NCI-H128 (cell line): Measurements from ENCODE around the gene AHR.
"Not testable (repeated sequence)": the region's sequence is repeated elsewhere in the genome, so short reads cannot be mapped to it uniquely, and the experiment has no call there.

Source experiments
- DNase-seq: peaks from one replicate; lab custom pipeline; 2025; ENCODE audit not compliant: unreplicated experiment; lab: John Stamatoyannopoulos, UW

AHR gene

DNA sequence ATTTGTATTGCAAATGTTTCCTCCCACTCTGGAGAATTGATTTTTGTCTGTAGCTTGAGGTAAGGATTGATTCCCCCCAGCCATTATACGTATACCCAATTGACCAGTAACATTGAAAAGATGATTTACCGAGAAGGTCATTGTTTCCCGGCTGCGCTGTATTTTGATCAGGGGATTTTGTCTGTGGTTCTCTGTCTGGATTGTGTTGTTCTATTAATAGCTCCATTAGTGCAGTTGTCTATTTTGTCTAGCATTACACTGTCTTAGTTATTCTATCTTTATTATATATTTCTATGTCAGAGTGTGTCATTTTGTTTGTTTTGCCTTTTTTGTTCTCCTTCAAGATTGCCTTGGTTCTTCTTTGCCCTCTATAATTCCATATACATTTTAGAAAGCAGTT lies 37.7 kb downstream of the AHR start:
- DNase-seq, result no peak

- DNase-seq, result no peak
These were observed 40.7 kb downstream of the AHR start for GRCh38 chr7:17339139-17339538.

GRCh38 chr7:17339952-17340351 lies 41.5 kb downstream of the AHR start:
- no peak for DNase-seq

GRCh38 chr7:17340655-17341054 lies 42.2 kb downstream of the AHR start:
- DNase-seq, result no peak

DNA sequence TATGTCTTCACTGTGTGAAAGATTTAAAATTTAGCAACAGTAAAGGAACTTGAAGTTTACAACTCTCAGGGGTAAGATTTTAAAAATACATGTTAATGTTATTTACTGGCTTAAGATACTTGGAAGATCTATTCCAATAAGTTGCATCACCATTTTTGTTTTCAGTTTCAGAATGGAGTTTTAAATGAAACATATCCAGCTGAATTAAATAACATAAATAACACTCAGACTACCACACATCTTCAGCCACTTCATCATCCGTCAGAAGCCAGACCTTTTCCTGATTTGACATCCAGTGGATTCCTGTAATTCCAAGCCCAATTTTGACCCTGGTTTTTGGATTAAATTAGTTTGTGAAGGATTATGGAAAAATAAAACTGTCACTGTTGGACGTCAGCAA lies 44.3 kb downstream of the AHR start:
- no peak for DNase-seq

GRCh38 chr7:17347401-17347800 lies 48.9 kb downstream of the AHR start:
- DNase-seq, result no peak

DNA sequence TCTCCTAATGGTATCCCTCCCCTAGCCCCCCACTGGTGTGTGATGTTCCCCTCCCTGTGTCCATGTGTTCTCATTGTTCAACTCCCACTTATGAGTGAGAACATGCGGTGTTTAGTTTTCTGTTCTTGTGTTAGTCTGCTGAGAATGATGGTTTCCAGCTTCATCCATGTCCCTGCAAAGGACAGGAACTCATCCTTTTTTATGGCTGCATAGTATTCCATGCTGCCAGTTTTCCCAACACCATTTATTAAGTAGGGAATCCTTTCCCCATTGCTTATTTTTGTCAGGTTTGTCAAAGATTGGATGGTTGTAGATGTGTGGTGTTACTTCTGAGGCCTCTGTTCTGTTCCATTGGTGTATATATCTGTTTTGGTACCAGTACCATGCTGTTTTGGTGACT lies 50.5 kb downstream of the AHR start:
- DNase-seq, result not testable (repeated sequence)

DNA sequence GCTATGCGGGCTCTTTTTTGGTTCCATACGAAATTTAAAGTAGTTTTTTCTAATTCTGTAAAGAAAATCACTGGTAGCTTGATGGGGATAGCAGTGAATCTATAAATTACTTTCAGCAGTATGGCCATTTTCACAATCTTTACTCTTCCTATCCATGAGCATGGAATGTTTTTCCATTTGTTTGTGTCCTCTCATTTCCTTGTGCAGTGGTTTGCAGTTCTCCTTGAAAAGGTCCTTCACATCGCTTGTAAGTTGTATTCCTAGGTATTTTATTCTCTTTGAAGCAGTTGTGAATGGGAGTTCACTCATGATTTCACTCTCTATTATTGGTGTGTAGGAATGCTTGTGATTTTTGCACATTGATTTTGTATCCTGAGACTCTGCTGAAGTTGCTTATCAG lies 51.9 kb downstream of the AHR start:
- DNase-seq, result not testable (repeated sequence)

GRCh38 chr7:17353650-17354419 lies 55.4 kb downstream of the AHR start:
- DNase-seq, result not testable (repeated sequence)

DNA sequence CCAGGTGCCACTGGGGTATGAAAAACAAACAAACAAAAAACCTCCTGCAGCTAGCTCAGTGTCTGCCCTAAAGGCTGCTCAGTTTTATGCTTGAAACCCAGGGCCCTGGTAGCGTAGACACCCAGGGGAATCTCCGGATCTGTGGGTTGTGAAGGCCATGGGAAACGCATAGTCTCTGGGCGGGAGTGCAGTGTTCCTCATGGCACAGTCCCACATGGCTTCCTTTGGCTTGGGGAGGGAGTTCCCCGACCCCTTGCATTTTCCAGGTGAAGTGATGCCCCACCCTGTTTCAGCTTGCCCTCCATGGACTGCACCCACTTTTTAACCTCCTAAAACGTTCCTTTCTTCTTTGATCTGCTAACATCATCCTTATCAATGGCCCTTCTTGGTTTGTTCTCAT lies 56.0 kb downstream of the AHR start:
- no peak for DNase-seq

DNA sequence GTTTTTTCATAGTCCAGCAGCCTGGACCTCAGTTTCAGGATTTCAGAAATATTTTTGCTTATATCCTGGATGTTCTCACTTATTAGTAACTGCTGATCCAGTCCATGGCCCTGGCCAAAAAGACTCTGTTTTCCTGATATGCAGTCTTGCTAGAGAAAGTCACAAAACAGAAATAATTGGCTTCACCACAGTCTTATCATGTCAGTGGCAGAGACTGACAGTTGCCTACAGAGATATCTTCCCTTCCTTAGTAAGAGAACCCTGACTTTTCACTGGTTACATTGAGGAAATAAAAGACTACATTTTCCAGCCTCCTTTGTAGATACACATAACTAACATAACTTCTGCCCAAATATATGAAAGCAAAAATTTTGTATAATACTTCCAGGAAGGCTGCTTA lies 56.6 kb downstream of the AHR start:
- no peak for DNase-seq

DNA sequence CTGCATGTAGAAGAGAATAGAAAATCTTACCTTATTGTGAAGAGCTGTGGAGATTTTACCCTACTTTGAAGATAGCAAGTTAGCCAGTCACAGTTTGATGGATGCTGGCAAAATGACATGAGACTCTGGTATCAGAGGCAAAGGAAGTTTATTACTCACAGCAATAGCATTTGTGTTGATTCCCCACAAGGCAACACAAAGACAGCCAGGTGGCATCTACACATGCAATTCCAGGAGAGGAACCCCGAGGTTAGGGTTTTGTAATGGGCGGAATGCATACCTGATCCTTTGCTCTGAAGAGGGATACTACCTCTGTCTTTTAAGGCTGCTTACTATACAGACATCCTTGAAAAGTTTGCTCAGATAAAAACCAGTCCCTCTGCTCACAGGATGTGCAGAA lies 59.5 kb downstream of the AHR start:
- no peak for DNase-seq

DNA sequence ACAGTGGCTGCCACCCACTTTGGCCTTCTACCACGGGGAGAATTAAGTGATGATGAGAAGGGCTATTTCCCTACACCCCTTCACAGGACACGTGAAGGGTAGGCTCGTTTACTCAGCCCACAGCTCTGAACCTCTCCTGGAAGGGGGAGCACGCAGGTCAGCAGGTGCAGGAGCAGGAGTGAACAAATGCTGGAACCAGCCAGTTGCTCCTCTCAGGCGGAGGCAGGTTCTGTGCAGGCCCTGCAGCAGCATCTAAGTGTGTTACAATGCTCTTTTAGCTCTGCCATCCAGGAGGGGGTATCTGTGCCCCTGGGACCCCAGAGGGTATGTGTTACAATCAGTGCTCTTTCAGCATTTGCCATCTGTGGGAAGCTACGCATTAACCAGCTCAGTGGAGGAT lies 61.2 kb downstream of the AHR start:
- no peak for DNase-seq

GRCh38 chr7:17362439-17363105 lies 64.1 kb downstream of the AHR start:
- no peak for DNase-seq

DNA sequence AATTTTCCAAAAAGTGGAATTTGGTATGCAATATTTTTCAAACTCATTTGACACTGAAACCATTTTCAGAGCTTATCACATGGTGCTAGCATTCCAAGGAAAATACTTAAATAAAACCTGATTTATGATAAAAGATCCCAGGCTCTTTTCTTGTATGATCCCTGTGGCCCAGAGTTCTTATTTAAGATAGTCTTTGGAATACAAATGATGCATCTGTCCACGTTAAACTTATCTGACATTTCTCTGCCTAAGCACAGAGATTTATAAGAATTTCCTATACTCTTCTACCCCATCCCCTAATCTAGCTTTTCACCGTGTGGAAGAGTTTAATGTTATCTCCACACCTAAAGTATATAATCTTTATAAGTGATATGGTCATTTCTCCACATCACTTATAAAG lies 66.2 kb downstream of the AHR start:
- no peak for DNase-seq

DNA sequence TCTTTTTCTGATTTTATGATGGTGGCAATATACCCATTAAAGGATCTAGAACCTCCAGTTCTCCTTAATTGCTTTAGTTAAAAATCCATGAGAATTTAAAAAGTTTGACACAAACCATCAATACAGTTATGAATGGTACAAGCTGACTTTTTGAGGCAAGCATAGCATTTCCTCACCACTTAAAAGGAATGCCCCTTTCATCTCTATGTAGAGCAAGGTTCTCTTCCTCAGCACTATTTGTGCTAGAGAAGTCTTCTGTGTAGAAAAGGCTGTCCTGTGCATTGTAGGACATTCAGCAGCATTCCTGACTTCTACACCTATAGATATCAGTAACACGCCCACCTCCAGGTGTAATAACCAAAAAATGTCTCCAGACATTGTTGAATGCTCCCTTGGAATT lies 67.3 kb downstream of the AHR start:
- no peak for DNase-seq

- DNase-seq, result no peak
These were observed 69.0 kb downstream of the AHR start for GRCh38 chr7:17367502-17367901.

GRCh38 chr7:17368856-17369524 lies 70.5 kb downstream of the AHR start:
- no peak for DNase-seq

- no peak for DNase-seq
These were observed 71.4 kb downstream of the AHR start for GRCh38 chr7:17369691-17370426.

DNA sequence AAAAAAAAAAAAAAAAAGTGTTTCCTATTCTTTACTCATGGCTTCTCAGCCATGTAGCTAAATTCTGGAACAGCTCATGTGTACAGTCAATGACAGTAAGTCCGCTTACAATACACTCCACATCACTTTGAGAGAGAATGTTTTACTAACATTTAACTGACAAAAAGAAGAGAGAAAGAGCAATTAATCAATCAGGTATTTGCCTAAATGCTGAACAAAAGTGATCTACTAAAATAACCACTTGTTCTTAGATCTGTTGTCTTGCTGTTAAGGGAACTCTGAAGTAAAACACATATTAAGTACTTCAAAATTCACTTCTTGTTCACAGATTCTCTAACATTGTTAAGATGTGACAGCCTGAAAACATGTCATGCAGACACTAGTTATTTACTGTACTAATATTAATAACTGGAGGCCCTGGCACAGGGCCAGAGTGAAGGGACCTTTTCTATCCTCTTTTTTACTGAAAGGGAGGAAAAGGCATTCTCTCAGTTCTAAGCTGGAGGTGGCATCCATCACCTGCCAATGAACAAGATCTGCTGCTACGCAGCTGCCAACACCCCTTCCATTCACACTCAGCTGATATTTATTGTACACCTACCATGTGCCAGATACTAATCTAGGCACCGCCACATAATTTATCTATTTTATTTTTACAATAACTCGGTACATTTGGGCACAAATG lies 72.6 kb downstream of the AHR start:
- DNase-seq, result no peak
